HepG2 (cell line): ENCODE data around the gene TRAK1. TPM values are rescaled to one million over a fixed set of nuclear protein-coding genes. Genes with fewer than 3 reads are reported as not detected.

Experiments used
- ELF4 ChIP-seq: sonication (generic); formaldehyde crosslinking; IDR thresholded peaks from 2 replicates; pipeline ENCODE4 v1.5.0; 2020; ENCODE audit warnings: missing genetic modification reagents, mild to moderate bottlenecking, moderate library complexity, borderline replicate concordance
- FOXA3 ChIP-seq: IDR thresholded peaks from 2 replicates; pipeline ENCODE4 v1.6.1; 2016; ENCODE audit warnings: missing genetic modification reagents, missing compliant biosample characterization
- FOXP1 ChIP-seq, 2 experiments: fragments of 450-650 bp in 1 of 2; IDR thresholded peaks; 2 replicates each; pipeline ENCODE4 v1.6.1; 2017 to 2018; ENCODE audit warnings: antibody characterized with exemption in 1 of 2
- HOXA3 ChIP-seq: sonication (generic); formaldehyde crosslinking; IDR thresholded peaks from 2 replicates; pipeline ENCODE4 v1.5.0; 2020; ENCODE audit warnings: missing genetic modification reagents
- KDM6A ChIP-seq: IDR thresholded peaks from 2 replicates; pipeline ENCODE4 v1.6.1; 2016; ENCODE audit warnings: low read depth
- MXD4 ChIP-seq: IDR thresholded peaks from 2 replicates; pipeline ENCODE4 v1.6.1; 2016; ENCODE audit warnings: mild to moderate bottlenecking, missing biosample characterization, missing genetic modification reagents
- NRL ChIP-seq: sonication (generic); formaldehyde crosslinking; IDR thresholded peaks from 2 replicates; pipeline ENCODE4 v1.5.0; 2020; ENCODE audit warnings: missing genetic modification reagents, mild to moderate bottlenecking, moderate library complexity, borderline replicate concordance
- POLR2G ChIP-seq: fragments of 200-400 bp; formaldehyde crosslinking; IDR thresholded peaks from 2 replicates; pipeline ENCODE4 v1.6.1; 2018; ENCODE audit warnings: mild to moderate bottlenecking, low read depth, low read length, moderate library complexity
- PREB ChIP-seq: sonication (generic); formaldehyde crosslinking; IDR thresholded peaks from 2 replicates; pipeline ENCODE4 v1.4.0; 2020; ENCODE audit warnings: missing genetic modification reagents
- RBFOX2 ChIP-seq: fragments of 200-400 bp; formaldehyde crosslinking; IDR thresholded peaks from 2 replicates; pipeline ENCODE4 v1.6.1; 2017; ENCODE audit warnings: low read depth, mild to moderate bottlenecking, low read length
- TCF7L2 ChIP-seq: IDR thresholded peaks from 2 replicates; pipeline ENCODE4 v1.6.1; 2011; ENCODE audit warnings: mild to moderate bottlenecking, low read depth, low read length, moderate library complexity
- ZKSCAN1 ChIP-seq: fragments of 150-350 bp; IDR thresholded peaks from 2 replicates; pipeline ENCODE4 v1.6.1; 2014; ENCODE audit warnings: low read length
- ZKSCAN5 ChIP-seq: sonication (generic); formaldehyde crosslinking; IDR thresholded peaks from 2 replicates; pipeline ENCODE4 v1.5.1; 2020; ENCODE audit warnings: mild to moderate bottlenecking, missing genetic modification reagents
- ZKSCAN8 ChIP-seq: IDR thresholded peaks from 2 replicates; pipeline ENCODE4 v1.6.1; 2016; ENCODE audit warnings: borderline replicate concordance, missing genetic modification reagents, missing compliant biosample characterization
- ZNF317 ChIP-seq: sonication (generic); formaldehyde crosslinking; IDR thresholded peaks from 2 replicates; pipeline ENCODE4 v1.5.0; 2020; ENCODE audit warnings: mild to moderate bottlenecking, missing genetic modification reagents
- ZNF362 ChIP-seq: sonication (generic); formaldehyde crosslinking; IDR thresholded peaks from 2 replicates; pipeline ENCODE4 v1.4.0; 2020; ENCODE audit warnings: missing genetic modification reagents, mild to moderate bottlenecking, borderline replicate concordance
- ZNF710 ChIP-seq: sonication (generic); formaldehyde crosslinking; IDR thresholded peaks from 2 replicates; pipeline ENCODE4 v1.5.0; 2020; ENCODE audit warnings: mild to moderate bottlenecking, missing genetic modification reagents, borderline replicate concordance
- ZNF775 ChIP-seq: sonication (generic); formaldehyde crosslinking; IDR thresholded peaks from 2 replicates; pipeline ENCODE4 v1.4.0; 2020; ENCODE audit warnings: missing genetic modification reagents, mild to moderate bottlenecking, moderate library complexity, borderline replicate concordance
- ZSCAN21 ChIP-seq: sonication (generic); formaldehyde crosslinking; IDR thresholded peaks from 2 replicates; pipeline ENCODE4 v1.8.0; 2022; ENCODE audit warnings: mild to moderate bottlenecking, missing genetic modification reagents, moderate library complexity, borderline replicate concordance
- polyA plus RNA-seq, 8 experiments: library from polyadenylated mRNA; depleted of rRNA in 3 of 8; stranded (reverse) in 7 of 8; unstranded in 1 of 8; fragments of >200 nt; fragmentation: Illumina TruSeq in 4 of 8; extraction: Trizol in 4 of 8; gene quantifications; 2 replicates each; pipeline versions ENCODE4 v1.2.1 to v1.2.3, GENCODE V29; 2011 to 2016; ENCODE audit warnings: low read depth in 4 of 8, missing spikeins in 1 of 8, mixed read lengths in 1 of 8; ENCODE audit not compliant: insufficient read depth in 1 of 8
- total RNA-seq, 5 experiments: library from RNA; depleted of rRNA; stranded (reverse); fragments of >200 nt; fragmentation: Illumina TruSeq; extraction: Trizol; gene quantifications; 2 replicates each; pipeline ENCODE4 v1.2.3, GENCODE V29; 2016; ENCODE audit warnings: low read depth in 1 of 5
- TF ChIP-seq, protein P1 (sequence below): sonication (generic); formaldehyde crosslinking; IDR thresholded peaks from 2 replicates; pipeline ENCODE4 v1.4.0; 2020; ENCODE audit warnings: low read depth, missing genetic modification reagents

TRAK1 gene
- total and polyA plus RNA-seq, 2 of the 13 experiments (the other 11 are each of a cell fraction or from before 2014, with no cell fraction given) = 20.5 to 46.6 TPM

- TF ChIP-seq FOXP1 (IDR thresholded peaks at IDR 0.05) (no peak), FOXP1 (CRISPR knock-in tag; IDR thresholded peaks at IDR 0.05) (peak; percentile 40; the same call in 1 of the 2 replicates), ZSCAN21 (0 out of 2 replicates have a peak, but pooled peaks have one; percentile 53), FOXA3 (CRISPR knock-in tag) (peak; percentile 65), ZNF775 (CRISPR knock-in tag) (peak; percentile 87; the same call in 1 of the 2 replicates), ZKSCAN8 (0 out of 2 replicates have a peak, but pooled peaks have one; percentile 29), HOXA3 (CRISPR knock-in tag) (peak; percentile 67; the same call in 1 of the 2 replicates), ZNF317 (CRISPR knock-in tag) (0 out of 2 replicates have a peak, but pooled peaks have one; percentile 35), PREB (CRISPR knock-in tag) (no peak), ZNF362 (0 out of 2 replicates have a peak, but pooled peaks have one; percentile 59), ELF4 (CRISPR knock-in tag) (no peak), POLR2G (peak; percentile 55; the same call in 1 of the 2 replicates), ZKSCAN5 (CRISPR knock-in tag) (no peak), ZKSCAN1 (no peak), TCF7L2 (0 out of 2 replicates have a peak, but pooled peaks have one; percentile 18), RBFOX2 (peak; percentile 26; the same call in 1 of the 2 replicates), ZNF710 (CRISPR knock-in tag) (peak; percentile 98), KDM6A (peak; percentile 40; the same call in 1 of the 2 replicates), NRL (CRISPR knock-in tag) (no peak), MXD4 (CRISPR knock-in tag) (no peak)
- TF ChIP-seq, protein P1, sequence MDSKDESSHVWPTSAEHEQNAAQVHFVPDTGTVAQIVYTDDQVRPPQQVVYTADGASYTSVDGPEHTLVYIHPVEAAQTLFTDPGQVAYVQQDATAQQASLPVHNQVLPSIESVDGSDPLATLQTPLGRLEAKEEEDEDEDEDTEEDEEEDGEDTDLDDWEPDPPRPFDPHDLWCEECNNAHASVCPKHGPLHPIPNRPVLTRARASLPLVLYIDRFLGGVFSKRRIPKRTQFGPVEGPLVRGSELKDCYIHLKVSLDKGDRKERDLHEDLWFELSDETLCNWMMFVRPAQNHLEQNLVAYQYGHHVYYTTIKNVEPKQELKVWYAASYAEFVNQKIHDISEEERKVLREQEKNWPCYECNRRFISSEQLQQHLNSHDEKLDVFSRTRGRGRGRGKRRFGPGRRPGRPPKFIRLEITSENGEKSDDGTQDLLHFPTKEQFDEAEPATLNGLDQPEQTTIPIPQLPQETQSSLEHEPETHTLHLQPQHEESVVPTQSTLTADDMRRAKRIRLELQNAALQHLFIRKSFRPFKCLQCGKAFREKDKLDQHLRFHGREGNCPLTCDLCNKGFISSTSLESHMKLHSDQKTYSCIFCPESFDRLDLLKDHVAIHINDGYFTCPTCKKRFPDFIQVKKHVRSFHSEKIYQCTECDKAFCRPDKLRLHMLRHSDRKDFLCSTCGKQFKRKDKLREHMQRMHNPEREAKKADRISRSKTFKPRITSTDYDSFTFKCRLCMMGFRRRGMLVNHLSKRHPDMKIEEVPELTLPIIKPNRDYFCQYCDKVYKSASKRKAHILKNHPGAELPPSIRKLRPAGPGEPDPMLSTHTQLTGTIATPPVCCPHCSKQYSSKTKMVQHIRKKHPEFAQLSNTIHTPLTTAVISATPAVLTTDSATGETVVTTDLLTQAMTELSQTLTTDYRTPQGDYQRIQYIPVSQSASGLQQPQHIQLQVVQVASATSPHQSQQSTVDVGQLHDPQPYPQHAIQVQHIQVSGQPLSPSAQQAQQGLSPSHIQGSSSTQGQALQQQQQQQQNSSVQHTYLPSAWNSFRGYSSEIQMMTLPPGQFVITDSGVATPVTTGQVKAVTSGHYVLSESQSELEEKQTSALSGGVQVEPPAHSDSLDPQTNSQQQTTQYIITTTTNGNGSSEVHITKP (CRISPR knock-in tag) = peak; percentile 62
Observed at GRCh38 chr3:42052484-42053351, 38.4 kb upstream of the TRAK1 start (continued).
